ENCODE data around the gene ALCAM.

The ALCAM gene

GRCh38 chr3:105516972-105517371 lies 150.3 kb downstream of the ALCAM start:
- no peak for DNase-seq (ENCODE audit: low read depth)
- TF ChIP-seq CTCF (conservative IDR thresholded peaks at IDR 0.05; ENCODE audit: control insufficient read depth, insufficient read depth, low read depth, low read length) = no peak
- H3K4me3 ChIP-seq (ENCODE audit: control insufficient read depth, low read depth, low read length) = no peak overlapping the region

GRCh38 chr3:105518203-105518602 lies 151.5 kb downstream of the ALCAM start:
- no peak for TF ChIP-seq CTCF (conservative IDR thresholded peaks at IDR 0.05; ENCODE audit: control insufficient read depth, insufficient read depth, low read depth, low read length)
- DNase-seq (ENCODE audit: low read depth) = no peak
- no peak overlapping the region for H3K4me3 ChIP-seq (ENCODE audit: control insufficient read depth, low read depth, low read length)

- H3K4me3 ChIP-seq (ENCODE audit: control insufficient read depth, low read depth, low read length) = no peak overlapping the region
- peak; percentile 62 for TF ChIP-seq CTCF (conservative IDR thresholded peaks at IDR 0.05; ENCODE audit: control insufficient read depth, insufficient read depth, low read depth, low read length)
- peak; percentile 78 for DNase-seq (ENCODE audit: low read depth)
Measured at GRCh38 chr3:105518806-105519418, 152.2 kb downstream of the ALCAM start.

GRCh38 chr3:105521770-105522169 lies 155.1 kb downstream of the ALCAM start:
- no peak for TF ChIP-seq CTCF (conservative IDR thresholded peaks at IDR 0.05; ENCODE audit: control insufficient read depth, insufficient read depth, low read depth, low read length)

GRCh38 chr3:105523501-105523900 lies 156.8 kb downstream of the ALCAM start:
- TF ChIP-seq CTCF (conservative IDR thresholded peaks at IDR 0.05; ENCODE audit: control insufficient read depth, insufficient read depth, low read depth, low read length) = no peak
- DNase-seq (ENCODE audit: low read depth) = peak; percentile 75

More at GRCh38 chr3:105521770-105522169, 155.1 kb downstream of the ALCAM start:
- H3K4me3 ChIP-seq (ENCODE audit: control insufficient read depth, low read depth, low read length) = no peak overlapping the region
- no peak for DNase-seq (ENCODE audit: low read depth)

GRCh38 chr3:105525531-105525930 lies 158.8 kb downstream of the ALCAM start:
- H3K4me3 ChIP-seq (ENCODE audit: control insufficient read depth, low read depth, low read length) = no peak overlapping the region
- DNase-seq (ENCODE audit: low read depth) = no peak
- TF ChIP-seq CTCF (conservative IDR thresholded peaks at IDR 0.05; ENCODE audit: control insufficient read depth, insufficient read depth, low read depth, low read length) = no peak

More at GRCh38 chr3:105523501-105523900, 156.8 kb downstream of the ALCAM start:
- H3K4me3 ChIP-seq (ENCODE audit: control insufficient read depth, low read depth, low read length) = no peak overlapping the region
